OCI-LY7 (cell line): Measurements from ENCODE around the gene CHAC2. TPM values are rescaled to one million over a fixed set of nuclear protein-coding genes. Genes with fewer than 3 reads are reported as not detected.

ENCODE experiments used
- BruUV-seq: library from RNA; stranded (reverse); fragments of 400-500 nt; replicated peaks from 2 replicates; lab custom pipeline; 2021; lab: Mats Ljungman, UMichigan
- CTCF ChIA-PET: fragments of 300-600 bp; sonication (Branson Sonifier 250); formaldehyde crosslinking; loops from one replicate; lab custom pipeline; 2022; ENCODE audit warnings: antibody characterized with exemption; ENCODE audit not compliant: unreplicated experiment; lab: Charles Lee
- POLR2A ChIA-PET: fragments of 300-600 bp; sonication (Branson Sonifier 250); formaldehyde crosslinking; loops from one replicate; lab custom pipeline; 2022; ENCODE audit warnings: antibody characterized with exemption; lab: Charles Lee
- DNase-seq: peaks from one replicate; pipeline ENCODE4 v3.0.0-alpha.2; 2015; ENCODE audit warnings: low spot score
- H2AFZ ChIP-seq: fragments of 200-600 bp; sonication (generic), shearing (Covaris generic); 2 replicates; pipeline ENCODE4 v1.6.1; 2014; ENCODE audit warnings: mild to moderate bottlenecking, antibody characterized with exemption, low read length, moderate library complexity
- H3K27ac ChIP-seq: fragments of 200-600 bp; sonication (generic); 2 replicates; pipeline ENCODE4 v1.5.1; 2014; ENCODE audit warnings: mixed run types, low read depth, mild to moderate bottlenecking, moderate library complexity, low read length, inconsistent platforms; ENCODE audit not compliant: poor library complexity, severe bottlenecking
- H3K36me3 ChIP-seq: fragments of 200-600 bp; sonication (generic); 2 replicates; pipeline ENCODE4 v1.6.1; 2014; ENCODE audit warnings: mild to moderate bottlenecking, antibody characterized with exemption, low read length, moderate library complexity, mixed read lengths; ENCODE audit not compliant: insufficient read depth
- H3K4me1 ChIP-seq: fragments of 200-600 bp; sonication (generic); 2 replicates; pipeline ENCODE4 v1.5.1; 2014; ENCODE audit warnings: mild to moderate bottlenecking, low read length; ENCODE audit not compliant: insufficient read depth, poor library complexity, severe bottlenecking
- H3K4me2 ChIP-seq: fragments of 200-600 bp; sonication (generic); 2 replicates; pipeline ENCODE4 v1.6.1; 2014; ENCODE audit warnings: mild to moderate bottlenecking, low read length
- H3K4me3 ChIP-seq: fragments of 200-600 bp; sonication (generic); 2 replicates; pipeline ENCODE4 v1.5.1; 2014; ENCODE audit warnings: mild to moderate bottlenecking, low read depth, low read length; ENCODE audit not compliant: poor library complexity, severe bottlenecking
- H3K79me2 ChIP-seq: fragments of 200-600 bp; sonication (generic); 2 replicates; pipeline ENCODE4 v1.6.1; 2016; ENCODE audit warnings: low read depth, mild to moderate bottlenecking, low read length, moderate library complexity, mixed read lengths; ENCODE audit not compliant: insufficient read depth
- H3K9me2 ChIP-seq: fragments of 200-600 bp; sonication (generic); 2 replicates; pipeline ENCODE4 v1.6.1; 2016; ENCODE audit warnings: mild to moderate bottlenecking, low read length, mixed read lengths; ENCODE audit not compliant: insufficient read depth
- H3K9me3 ChIP-seq: fragments of 200-600 bp; sonication (generic); 2 replicates; pipeline ENCODE4 v1.6.1; 2014; ENCODE audit warnings: mild to moderate bottlenecking, mixed run types, low read length, mixed read lengths
- H4K20me1 ChIP-seq: fragments of 200-600 bp; sonication (generic); 2 replicates; pipeline ENCODE4 v1.6.1; 2014; ENCODE audit warnings: mild to moderate bottlenecking, antibody characterized with exemption, low read length, moderate library complexity, mixed read lengths; ENCODE audit not compliant: insufficient read depth
- CTCF ChIP-seq: fragments of 200-600 bp; sonication (generic); conservative IDR thresholded peaks from 2 replicates; pipeline ENCODE4 v1.5.1; 2014; ENCODE audit warnings: mild to moderate bottlenecking, antibody characterized with exemption, low read length, moderate library complexity, mixed read lengths
- EZH2phosphoT487 ChIP-seq: fragments of 200-600 bp; sonication (generic); IDR thresholded peaks from 2 replicates; pipeline ENCODE4 v1.6.1; 2018; ENCODE audit warnings: low read depth, borderline replicate concordance, mild to moderate bottlenecking, mixed run types, antibody characterized with exemption, low read length, moderate library complexity, mixed read lengths
- intact Hi-C: fragments of 100-400 bp; cut with micrococcal nuclease; formaldehyde crosslinking; loops from one replicate; pipeline ENCODE4 v1.10.0; 2022; ENCODE audit not compliant: unreplicated experiment
- total RNA-seq, 2 experiments: library from RNA; depleted of rRNA in 1 of 2; stranded (reverse); fragments of >200 nt in 1 of 2; shearing (Covaris generic) in 1 of 2; gene quantifications; 2 replicates each; pipeline ENCODE4 v1.2.3, GENCODE V29; 2014 to 2022

Gene CHAC2
- total RNA-seq, 2 experiments from 2014 or later = 13.9 to 15.9 TPM

GRCh38 chr2:53770264-53770663 lies 2.7 kb downstream of the CHAC2 start:
- no peak overlapping the region for H2AFZ ChIP-seq
- H3K36me3 ChIP-seq = peaks cover 62% of the 10 kb centered on the region
- intact Hi-C loops = no loop called here
- no peaks in the 10 kb centered on the region for H3K9me2 ChIP-seq
- H3K27ac ChIP-seq = peak overlapping the region; percentile 23
- no peak for TF ChIP-seq CTCF
- no peak for TF ChIP-seq EZH2phosphoT487
- H3K4me2 ChIP-seq = peak overlapping the region; percentile 95
- H4K20me1 ChIP-seq = 0 out of 2 replicates have a peak, but pooled peaks cover 5% of the 10 kb centered on the region
- H3K4me3 ChIP-seq = no peak overlapping the region
- no TSS peak for BruUV-seq
- DNase-seq = no peak
- H3K79me2 ChIP-seq = peaks cover 86% of the 10 kb centered on the region
- H3K4me1 ChIP-seq = peaks cover 30% of the 10 kb centered on the region
- ChIA-PET CTCF (no interaction called here), POLR2A (interaction anchor here (0.6 to 1.7 kb wide), 4 partner anchors 8 to 60 kb away, joined by 3 to 4 read pairs (median 4); partner anchors contain the start of genes ASB3 and ERLEC1)
- no peaks in the 10 kb centered on the region for H3K9me3 ChIP-seq

GRCh38 chr2:53777134-53777533 lies 9.5 kb downstream of the CHAC2 start:
- no peak for DNase-seq
- no peaks in the 10 kb centered on the region for H3K4me1 ChIP-seq
- intact Hi-C loops = no loop called here
- 0 out of 2 replicates have a peak, but pooled peaks cover 5% of the 10 kb centered on the region for H4K20me1 ChIP-seq
- no peaks in the 10 kb centered on the region for H3K9me2 ChIP-seq
- no peak overlapping the region for H2AFZ ChIP-seq
- H3K4me2 ChIP-seq = no peak overlapping the region
- ChIA-PET POLR2A (interaction anchor here (1.0 to 5.6 kb wide), 3 partner anchors 9 to 22 kb away, joined by 3 to 27 read pairs (median 3); partner anchors contain the start of gene CHAC2), CTCF (no interaction called here)
- peaks cover 4% of the 10 kb centered on the region; the same call in 1 of the 2 replicates for H3K9me3 ChIP-seq
- peaks cover 99% of the 10 kb centered on the region for H3K36me3 ChIP-seq
- H3K27ac ChIP-seq = no peak overlapping the region
- H3K4me3 ChIP-seq = no peak overlapping the region
- TF ChIP-seq CTCF (no peak), EZH2phosphoT487 (no peak)
- BruUV-seq = no TSS peak
- peaks cover 97% of the 10 kb centered on the region for H3K79me2 ChIP-seq

GRCh38 chr2:53778536-53779162 lies 11.0 kb downstream of the CHAC2 start:
- Histone ChIP-seq H3K27ac (no peak overlapping the region), H3K9me3 (peaks cover 4% of the 10 kb centered on the region; the same call in 1 of the 2 replicates), H3K4me1 (peaks cover 6% of the 10 kb centered on the region), H3K36me3 (peaks cover 99% of the 10 kb centered on the region), H2AFZ (no peak overlapping the region), H3K79me2 (peaks cover 98% of the 10 kb centered on the region), H3K4me3 (no peak overlapping the region), H3K4me2 (no peak overlapping the region), H4K20me1 (0 out of 2 replicates have a peak, but pooled peaks cover 9% of the 10 kb centered on the region), H3K9me2 (no peaks in the 10 kb centered on the region)
- no peak for DNase-seq
- intact Hi-C loops = no loop called here
- CTCF ChIA-PET = no interaction called here
- POLR2A ChIA-PET = interaction anchor here (0.5 to 5.6 kb wide), 4 partner anchors 9 to 191 kb away, joined by 3 to 27 read pairs (median 4); partner anchors contain the start of gene CHAC2
- no TSS peak for BruUV-seq
- TF ChIP-seq EZH2phosphoT487 (no peak), CTCF (no peak)
